Kidney glomerular epithelial cell (primary cell): ENCODE results near the gene MPZL3.
"Not testable (repeated sequence)": the region's sequence is repeated elsewhere in the genome, so short reads cannot be mapped to it uniquely, and the experiment has no call there.

Experiments
- DNase-seq: peaks from one replicate; lab custom pipeline; 2025; lab: John Stamatoyannopoulos, UW

MPZL3 gene

GRCh38 chr11:118212131-118212725 is 39.9 kb downstream of the MPZL3 start:
- peak; percentile 5 for DNase-seq

- peak; percentile 3 for DNase-seq
Measured at GRCh38 chr11:118211006-118211405, 41.2 kb downstream of the MPZL3 start.

- DNase-seq = no peak
Measured at GRCh38 chr11:118210323-118210722, 41.8 kb downstream of the MPZL3 start.

DNA sequence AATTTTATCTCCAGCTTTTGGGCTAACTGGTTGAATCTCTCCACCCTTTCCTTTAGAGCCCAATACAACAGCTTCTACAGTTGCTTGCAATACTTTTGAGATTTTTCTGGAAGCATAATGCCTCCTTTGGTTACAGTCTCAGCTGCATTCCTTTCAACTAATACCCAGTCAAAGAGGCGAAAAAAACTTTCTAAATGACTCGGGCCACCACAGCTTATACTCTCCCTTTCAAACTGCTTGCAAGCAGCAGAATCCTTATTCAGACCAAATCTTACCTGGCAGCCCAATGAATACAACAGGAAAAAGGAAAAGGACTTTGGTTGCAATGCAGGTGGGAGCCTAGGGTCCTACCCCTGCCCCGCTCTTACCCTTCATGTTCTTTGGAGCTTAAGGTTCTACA is 43.1 kb downstream of the MPZL3 start:
- DNase-seq = no peak

DNA sequence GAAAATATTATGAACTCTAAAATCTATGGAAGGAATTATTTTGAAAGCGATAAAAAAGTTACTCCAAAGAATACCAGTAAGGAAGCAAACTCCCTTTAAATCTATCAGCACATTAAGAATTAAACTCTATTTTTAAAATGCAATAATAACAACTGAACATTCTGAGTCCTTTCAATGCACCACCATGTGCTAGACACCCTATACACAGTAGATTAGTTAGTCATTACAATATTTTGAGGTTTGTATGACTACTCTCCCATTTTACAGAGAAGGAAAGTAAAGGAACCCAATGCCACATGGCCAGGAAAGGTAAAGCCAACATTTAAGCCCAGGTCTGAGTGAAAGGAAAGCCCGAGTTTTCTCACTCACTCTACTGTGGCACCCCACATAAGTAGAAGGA is 45.1 kb downstream of the MPZL3 start:
- no peak for DNase-seq

DNA sequence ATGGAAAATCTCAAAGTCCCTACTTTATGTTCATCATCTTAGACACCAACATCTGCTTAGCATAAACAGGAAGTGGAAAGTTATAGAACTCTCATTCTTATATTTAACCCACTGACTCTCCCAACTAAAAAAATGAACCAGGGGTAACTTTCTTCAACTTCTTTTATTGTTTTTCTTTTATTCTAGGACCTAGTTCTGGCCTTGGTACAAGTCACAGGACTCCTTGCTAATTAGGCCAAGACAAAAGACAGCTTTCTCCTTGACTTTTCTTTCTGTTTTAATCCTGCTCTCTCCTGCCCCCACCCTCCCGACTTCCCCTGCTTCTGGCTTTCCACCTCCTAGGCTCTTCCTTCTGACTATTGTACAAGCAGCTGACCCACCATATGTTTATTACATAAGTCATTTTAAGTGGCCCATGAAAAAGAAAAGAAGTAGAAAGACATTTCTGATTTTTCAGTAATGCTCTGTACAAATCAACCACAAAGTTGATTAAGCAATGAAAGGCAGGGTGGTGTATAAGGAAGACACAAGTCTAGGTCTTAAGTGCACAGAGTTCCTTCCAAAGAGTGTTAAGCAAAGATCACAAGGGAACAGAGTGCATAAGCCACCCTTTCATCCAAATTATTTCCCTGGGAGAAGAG is 45.7 kb downstream of the MPZL3 start:
- DNase-seq = no peak

GRCh38 chr11:118205606-118206378 is 46.4 kb downstream of the MPZL3 start:
- no peak for DNase-seq

DNA sequence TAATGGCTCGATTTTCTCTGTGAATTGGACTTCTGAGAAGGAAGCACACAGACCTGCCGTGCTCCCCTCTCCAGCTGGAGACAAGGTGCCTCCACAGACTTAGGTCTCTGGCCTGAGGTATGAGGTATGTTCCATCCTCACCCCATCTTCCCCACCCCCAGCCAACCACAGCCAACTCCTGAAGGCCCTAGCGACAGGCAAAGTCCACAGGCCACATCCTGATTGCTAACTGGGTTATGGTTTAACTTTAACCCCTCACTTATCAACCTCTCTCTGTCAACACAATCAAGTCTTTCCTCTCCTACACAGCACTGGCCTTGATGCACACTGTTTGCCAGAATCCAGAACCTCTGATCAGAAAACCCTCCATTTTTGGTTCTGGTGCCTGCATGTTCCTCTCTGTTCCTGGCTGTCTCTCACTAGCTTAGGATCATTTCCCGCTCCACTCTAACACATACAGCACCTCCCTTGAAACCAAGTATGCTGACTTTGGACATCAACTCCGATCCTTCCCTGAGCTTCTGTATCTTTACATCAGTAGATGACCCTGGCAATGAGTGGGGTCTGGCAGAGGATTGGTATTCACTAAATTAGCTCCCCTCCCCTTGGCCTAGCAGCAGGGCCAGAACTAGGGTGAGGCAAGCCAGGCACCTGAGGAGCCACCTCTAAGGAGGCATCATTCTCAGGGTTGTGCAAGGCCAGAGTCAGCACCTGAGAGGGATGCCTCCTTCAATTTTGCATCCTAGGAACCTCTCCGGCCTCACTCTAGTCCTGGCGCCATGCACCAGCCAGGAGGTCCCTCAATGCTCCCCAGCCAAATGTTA is 49.4 kb downstream of the MPZL3 start:
- no peak for DNase-seq

- DNase-seq = no peak
Measured at GRCh38 chr11:118201966-118202365, 50.2 kb downstream of the MPZL3 start.

- no peak for DNase-seq
Measured at GRCh38 chr11:118200901-118201680, 51.1 kb downstream of the MPZL3 start.

- DNase-seq = no peak
Measured at GRCh38 chr11:118200497-118200896, 51.7 kb downstream of the MPZL3 start.

GRCh38 chr11:118199135-118199534 is 53.0 kb downstream of the MPZL3 start:
- no peak for DNase-seq

DNA sequence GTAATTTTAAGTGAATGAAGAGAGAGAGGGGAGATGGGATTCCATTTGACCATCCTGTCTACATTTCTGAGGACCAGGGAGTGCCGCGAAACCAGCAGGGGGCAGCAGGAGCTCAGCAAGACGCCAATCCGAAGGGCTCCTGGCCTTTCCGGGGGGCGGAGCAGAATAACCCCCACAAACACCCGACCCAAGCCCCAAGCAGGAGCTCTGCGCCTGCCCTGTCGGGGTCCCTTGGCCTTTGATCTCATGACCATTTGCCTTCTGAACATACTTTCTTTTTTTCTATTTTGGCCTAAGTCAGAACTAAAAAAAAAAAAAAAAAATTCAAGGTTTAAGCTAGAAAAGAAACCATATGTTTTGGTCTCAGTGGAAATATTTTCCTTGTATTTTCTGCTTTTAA is 53.8 kb downstream of the MPZL3 start:
- no peak for DNase-seq

DNA sequence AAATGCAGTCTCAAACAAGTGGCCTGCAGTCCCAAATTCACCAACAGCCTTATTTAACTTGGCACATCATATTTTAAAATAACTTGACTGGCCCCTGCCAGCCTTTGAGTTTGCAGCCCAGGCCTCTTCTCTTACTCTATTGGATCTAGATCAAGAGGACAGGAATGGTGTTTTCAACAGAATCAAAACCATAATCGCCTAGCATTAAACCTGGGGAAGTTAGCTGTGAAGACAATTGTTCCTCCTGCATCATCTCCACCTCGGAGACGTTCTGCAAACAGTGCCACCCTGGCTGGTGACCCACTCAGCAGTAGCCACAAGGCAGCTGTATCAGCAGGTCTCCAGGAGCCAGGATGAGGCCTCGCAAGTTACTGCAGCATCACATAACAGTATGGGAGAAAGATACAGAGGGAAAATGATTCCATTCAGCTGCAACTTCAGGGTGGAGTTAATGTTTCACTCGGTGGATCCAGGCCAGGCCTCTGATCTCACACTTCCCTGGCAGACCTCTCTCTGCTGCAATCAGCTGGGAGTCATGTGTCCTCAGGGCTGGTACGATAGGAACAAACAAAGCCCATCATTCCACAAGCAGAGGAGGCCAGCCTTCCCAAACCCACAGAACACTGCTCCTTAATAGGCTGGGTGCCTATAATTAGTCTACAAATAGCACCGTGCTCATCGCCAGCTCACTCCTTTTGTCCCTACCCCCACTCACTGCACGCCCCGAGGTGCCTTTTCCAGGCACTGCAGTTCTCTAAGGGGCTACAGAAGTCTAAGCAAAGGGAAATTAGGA is 57.1 kb downstream of the MPZL3 start:
- DNase-seq = peak; percentile 97

- no peak for DNase-seq
Measured at GRCh38 chr11:118193910-118194566, 58.1 kb downstream of the MPZL3 start.

- DNase-seq = not testable (repeated sequence)
Measured at GRCh38 chr11:118192817-118193216, 59.3 kb downstream of the MPZL3 start.

- not testable (repeated sequence) for DNase-seq
Measured at GRCh38 chr11:118190942-118191506, 61.1 kb downstream of the MPZL3 start.

- no peak for DNase-seq
Measured at GRCh38 chr11:118186346-118187107, 65.6 kb downstream of the MPZL3 start.
